Stimulated activated CD8-positive, alpha-beta memory T cell treated with anti-CD3 and anti-CD28 coated beads, Interleukin-7, amount 100 ng/mL, for 1 hour (primary cell): Measurements from ENCODE around the gene COL11A2.

ENCODE experiments used
- DNase-seq, 2 donors: peaks; one replicate each; pipeline ENCODE4 v3.0.0-alpha.2; 2020; ENCODE audit warnings: low read depth in 2 of 2

COL11A2 gene

DNA sequence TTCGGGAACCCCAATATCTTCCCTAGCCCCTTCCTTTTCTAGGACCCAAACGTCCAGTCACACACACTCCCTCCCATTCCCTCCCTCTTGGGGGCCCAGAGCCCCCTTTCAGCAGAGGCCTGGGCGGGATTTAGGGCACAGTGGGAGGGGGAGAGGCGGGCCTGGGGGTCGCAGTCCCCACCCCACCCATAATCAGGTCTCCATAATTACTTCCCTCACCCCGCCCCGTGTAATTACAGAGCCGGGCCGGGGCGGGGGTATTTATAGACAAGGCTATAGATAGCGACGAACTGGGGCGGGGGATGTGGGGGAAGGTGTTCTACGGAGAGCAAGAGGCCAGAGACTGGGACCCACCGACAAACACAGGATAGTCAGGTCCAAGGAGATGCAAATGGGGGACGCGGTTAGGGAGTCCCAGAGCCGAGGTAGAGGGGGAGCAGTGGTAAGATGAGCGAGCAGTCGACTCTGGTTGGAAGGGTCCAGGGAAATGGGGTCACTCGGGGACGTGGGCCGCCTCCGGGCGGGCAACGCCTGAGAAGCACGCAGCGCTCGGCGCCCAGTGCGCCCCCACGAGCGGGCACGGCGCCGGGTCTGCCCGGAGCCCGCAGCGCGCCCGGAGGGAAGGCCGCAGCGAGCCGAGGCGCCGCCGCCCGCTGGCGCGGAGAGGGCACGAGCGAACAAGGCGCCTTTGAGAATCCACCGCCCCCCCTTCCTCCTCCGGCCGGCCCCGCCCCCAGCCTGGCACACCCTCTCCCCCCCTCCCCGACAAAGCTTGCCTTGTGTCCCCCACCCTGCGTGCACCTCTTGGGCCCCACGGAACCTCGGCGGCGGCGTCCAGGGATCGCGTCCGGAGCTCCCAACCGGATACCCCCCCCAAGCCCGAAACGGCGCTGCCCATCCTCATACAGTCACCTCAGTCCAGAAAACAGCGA lies 670 bp upstream of the COL11A2 start:
- no peak for DNase-seq

DNA sequence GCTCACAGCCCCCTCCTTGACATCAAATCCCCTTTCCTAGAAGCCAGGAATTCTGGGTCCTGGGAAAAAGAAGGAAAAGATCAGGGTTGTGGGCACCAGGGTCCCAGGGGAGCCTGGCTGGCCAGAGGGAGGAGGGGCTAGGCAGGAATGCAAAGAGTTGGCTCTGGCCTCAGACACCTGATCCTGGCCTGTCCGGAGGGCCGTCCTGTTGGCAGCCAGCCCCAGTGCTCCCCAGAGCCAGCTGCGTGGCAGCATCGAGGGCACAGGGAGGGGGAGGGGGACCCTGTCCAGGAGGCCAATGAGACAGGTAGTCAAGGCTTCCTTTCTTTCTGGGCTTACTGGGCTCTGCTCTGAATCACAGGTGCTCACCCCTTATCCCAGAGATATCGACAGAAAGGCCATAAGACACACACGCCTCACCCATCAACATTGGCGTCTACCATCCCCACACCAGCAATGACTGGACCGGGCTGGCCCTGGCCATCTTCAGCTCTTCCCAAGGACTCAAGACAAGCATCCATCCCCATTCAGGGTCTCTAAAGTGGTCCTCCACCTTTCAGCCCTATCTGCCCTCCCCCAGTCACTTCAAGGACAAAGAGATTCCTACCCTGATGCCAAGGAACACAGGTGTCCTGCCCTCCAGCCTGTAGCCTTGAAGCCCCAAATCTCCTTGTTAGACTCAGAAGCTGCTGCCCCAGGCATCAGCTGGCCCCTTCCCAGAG lies 723 bp downstream of the COL11A2 start:
- DNase-seq, result no peak

DNA sequence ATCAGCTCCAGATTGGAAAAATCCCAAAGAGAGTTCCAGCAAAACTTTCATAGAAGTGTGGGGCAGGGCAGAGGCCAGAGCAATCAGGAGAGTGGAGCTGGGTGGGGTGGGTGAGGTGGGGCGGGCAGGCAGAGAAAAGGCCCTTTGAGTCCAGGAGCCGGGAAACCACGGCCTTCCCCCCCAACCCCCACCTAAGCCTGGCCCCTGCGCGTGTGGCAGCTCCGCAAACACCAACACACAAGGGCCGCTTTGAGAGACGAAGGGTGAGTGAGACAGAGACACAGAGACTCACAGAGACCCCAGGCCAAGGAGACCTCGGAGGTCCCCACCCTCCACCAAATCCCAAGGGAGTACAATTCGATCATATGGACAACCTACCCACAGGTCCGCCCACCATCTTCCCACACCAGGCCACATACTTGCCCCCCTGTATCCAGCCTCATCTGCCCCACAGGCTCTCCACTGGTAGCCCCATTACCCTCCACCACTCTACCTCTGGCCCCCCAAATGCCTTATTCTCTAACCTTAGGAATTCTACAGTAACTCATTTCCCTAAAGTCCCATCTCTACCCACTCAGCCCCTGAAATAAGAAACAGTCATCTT lies 1.7 kb downstream of the COL11A2 start:
- no peak for DNase-seq

DNA sequence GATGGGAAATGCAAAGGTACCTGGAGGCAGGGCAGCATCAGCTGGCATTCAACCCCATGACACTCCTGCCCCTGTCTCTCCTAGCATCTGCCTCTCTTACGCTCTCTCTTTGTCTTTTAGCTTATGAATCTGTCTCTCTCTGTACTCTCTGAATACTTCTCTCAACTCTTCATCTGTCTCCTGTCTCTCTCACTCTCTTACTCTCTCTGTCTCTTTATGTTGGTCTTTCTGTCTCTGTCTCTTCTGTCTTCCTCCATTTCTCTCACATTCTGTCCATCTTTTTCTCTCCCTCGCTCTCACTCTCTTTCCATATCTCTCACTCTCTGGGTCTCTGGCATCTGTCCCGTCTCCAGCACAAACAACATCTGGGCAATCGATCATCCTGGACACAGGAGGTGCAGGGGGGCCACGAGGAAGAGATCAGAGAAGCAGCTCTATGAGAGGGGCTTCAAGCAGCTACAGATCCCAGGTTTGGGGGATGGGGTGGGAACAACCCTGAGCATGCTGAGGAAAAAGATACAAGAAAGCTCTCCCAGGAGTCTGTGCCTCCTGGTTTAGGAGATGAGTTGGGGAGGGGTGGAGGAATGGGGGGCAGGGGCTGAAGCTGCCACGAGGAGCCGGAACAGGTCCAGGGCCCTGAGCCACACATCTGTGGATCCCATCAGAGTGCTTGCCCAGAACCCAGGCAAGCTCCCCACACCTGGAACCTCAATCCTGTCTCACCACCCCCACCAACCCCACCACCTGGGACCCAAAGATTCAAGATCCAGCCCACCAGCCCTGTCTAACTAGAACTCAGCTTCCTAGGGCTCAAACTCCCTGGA lies 2.4 kb downstream of the COL11A2 start:
- DNase-seq, result no peak

DNA sequence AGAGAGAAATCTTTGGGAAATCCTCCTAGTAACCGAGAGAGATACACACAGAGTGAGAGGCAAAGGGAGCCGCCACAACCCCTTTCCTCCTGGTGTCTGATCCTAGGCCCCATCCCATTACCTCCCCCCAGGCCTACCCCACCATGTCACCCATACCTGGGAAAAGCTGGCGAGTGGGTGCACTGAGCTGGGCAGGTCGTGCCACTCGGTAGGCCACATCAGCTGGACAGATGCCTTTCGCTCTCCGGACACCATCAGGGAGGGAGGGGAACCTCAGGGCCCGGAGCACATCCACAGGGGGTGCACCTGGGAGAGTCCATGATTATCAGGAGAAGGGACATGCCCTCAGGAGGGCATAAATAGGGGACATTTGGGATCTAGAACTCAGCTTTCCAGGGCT lies 3.1 kb downstream of the COL11A2 start:
- no peak for DNase-seq

DNA sequence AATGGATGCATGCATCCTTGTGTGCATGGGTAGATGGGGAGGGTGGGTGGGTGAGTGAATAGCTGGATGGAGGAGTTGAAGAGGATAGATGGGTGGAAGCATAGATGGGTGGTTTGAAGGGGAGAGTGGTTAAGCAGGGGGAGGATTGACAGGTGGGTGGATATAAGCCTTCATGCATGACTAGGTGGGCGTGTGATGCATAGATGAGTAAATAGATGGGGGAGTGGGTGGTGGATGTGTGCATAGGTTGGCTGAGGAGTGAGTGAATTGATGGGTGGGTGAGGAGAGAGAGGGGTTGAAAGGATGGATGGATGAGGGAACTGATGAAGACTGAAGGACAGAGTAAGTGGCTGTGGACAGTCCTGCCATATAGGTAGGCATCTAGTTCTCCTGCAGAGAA lies 4.5 kb downstream of the COL11A2 start:
- DNase-seq, result no peak

DNA sequence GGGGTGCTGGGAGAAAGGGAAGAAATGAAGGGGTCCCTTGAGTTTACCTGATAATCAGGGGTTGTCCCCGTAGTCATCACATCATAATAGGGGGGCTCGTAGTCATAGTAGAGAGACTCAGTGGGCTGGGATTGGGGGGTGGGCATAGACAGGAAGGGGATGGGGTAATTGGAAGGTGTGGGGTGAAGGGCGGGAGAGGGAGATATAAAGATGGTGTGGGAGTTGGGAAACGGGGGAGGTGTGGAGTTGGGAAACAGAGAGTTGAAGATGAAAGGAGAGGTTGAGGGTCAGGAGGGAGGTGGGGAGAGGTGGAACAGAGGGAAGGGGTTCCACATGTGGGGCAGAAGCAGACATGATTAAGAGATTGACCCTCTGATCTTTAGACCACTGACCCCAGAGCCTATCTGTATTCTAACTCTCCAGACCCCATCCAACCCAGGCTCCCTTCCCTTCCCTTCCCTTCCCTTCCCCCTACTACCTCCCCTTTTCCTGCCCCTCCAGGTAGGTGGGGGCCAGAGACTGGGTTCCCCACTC lies 6.5 kb downstream of the COL11A2 start:
- DNase-seq, result no peak

DNA sequence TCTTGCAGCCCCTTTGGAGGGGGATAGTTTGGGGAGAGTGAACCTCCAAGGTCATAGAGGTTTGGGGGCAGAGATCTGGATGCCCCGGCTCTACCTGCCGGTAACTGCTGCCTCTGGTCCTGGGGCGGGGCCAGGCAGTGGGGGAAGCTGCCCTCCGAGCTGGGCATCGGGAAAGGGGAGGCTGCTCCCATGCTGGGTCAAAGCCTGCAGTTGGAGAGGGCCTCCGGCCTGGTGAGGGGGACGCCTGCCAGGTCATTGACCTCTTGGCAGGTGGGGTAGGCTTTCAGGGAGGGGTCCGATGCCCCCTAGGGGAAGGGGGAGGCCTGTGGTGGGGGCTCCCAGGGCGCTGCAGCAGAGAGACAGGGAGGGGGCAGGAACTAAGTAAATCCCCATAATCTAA lies 7.1 kb downstream of the COL11A2 start:
- no peak for DNase-seq

DNA sequence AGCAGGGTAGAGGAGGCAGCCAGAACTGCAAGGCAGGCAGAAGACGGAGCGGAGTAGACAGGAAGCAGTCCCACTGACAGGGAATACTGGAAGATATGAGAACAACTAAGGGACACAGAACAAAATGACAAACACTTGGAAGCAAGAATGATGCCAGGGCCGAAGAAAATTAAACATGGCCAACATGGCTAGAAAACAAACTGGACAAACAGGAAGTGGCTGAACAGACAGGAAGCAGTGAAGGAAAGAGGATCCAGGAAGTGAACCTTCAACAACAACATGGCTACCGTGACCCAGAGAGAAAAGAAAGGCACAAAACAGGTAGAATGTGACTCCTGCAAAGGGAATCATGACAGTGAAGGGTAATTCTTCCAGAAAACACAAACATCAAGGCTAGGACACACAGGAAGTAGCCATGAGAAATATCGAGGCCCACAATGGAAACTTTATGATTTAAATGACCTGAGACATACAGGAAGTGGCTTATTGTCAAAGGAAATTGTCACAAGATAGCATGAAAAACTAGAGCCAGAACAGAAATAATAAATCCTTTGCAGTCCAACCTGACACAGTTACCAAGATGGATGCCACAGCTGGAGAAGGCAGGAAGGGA lies 9.1 kb downstream of the COL11A2 start:
- DNase-seq, result no peak

DNA sequence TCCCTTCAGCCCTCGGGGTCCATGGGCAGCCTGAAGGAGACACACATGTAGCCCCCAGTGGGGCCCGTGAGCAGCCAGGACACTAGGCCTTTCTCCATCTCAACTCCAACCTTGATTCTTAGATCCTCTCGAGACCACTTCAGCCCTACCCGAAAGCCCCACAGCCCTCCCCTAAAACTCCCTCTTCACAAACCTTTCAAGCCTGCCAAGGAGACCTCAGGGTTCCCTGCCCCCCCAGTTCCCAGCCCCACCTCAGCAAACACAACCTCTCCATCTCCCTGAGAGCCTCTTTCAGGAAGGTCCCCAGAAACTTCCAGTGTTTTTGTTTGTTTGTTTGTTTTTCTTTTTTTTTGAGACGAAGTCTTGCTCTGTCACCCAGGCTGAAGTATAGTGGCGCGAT lies 11.1 kb downstream of the COL11A2 start:
- DNase-seq, result no peak

DNA sequence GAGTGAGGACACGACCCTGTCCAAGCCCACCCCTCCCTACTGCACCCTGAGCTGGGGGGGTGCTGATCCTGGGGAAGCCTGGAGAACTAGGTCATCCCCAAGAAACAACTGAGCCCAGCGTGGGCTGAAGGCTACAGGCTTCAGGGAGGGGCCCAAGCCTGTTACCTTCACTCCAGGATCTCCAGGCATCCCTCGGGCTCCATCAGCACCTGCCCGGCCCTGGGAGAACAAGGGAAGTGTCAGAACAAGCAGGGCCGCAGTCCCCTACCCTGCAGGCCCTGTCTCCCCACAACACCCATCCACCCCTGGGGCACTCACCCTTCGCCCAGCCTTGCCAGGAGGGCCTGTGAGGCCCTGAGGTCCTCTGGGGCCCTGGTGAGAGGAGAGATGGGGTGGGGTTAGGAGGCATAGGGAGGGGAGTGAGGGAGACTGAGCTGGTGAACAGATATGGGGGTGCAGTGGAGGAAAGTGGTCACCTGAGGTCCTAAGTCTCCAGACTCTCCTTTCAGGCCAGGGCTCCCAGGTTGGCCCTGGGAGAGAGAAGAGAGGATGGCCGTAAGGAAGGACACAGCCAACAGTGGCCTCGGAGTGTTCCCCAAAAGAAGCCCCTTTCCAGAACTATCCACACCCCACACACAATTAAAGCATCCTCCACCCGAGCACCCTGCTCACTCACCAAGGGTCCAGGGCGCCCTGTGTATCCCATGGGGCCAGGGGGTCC lies 13.4 kb downstream of the COL11A2 start:
- no peak for DNase-seq

DNA sequence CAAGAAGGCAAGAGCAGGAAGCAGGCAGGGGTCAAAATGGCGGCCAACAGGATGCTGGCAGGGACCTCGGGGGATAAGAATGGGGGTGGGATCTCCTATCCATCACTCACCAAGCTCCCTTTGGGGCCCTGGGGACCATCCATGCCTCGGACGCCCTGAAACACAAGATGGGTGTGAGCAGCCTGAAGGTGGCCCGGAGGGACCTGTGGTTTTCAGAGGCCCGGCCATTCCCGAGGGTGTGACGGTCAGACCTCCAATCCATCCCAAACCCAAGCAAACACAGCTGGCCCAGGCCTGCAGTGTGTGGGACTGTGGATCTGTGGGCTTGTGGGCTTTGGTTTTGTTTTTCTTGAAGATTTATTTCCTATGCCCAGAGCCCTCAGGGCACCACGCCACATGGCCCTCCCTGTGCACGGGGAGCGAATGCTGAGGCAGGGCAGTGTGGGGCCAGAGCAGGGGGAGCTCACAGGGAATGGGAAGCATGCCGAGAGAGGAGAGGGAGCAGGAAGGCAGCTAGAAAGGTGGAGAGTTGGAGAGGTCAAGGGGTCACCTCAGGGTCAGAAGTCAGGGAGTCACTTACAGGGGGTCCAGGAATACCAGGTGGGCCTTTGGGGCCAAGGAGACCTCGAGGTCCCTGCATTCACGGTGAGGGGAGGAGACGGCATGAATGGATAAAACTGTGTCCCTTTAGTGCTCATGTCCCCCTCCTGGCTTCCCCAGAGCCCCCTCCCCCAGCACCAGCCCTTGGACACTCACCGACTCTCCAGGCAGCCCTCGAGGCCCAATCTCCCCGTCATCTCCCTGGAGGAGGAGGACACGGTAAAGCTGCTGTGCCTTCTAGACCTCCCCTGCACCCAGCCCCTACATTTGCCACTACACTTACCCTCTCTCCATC lies 14.5 kb downstream of the COL11A2 start:
- DNase-seq, result no peak

DNA sequence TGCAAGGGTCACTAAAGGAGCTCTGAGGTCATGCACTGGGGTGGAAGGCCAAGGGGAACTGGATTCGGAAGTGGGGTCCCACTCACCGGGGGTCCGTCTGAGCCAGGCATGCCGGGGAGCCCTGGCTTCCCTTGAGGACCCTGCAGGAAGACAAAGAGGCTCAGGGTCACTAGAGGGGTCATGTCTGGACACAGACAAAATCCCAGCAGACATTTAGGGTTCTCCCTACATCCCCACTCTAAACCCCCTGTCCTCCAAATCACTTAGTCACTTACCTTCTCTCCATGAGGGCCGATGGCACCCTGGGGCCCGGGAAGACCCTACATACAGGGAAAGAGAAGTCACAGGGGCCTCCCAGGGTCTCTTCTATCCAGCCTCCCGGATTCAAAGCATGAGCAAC lies 15.4 kb downstream of the COL11A2 start:
- no peak for DNase-seq

DNA sequence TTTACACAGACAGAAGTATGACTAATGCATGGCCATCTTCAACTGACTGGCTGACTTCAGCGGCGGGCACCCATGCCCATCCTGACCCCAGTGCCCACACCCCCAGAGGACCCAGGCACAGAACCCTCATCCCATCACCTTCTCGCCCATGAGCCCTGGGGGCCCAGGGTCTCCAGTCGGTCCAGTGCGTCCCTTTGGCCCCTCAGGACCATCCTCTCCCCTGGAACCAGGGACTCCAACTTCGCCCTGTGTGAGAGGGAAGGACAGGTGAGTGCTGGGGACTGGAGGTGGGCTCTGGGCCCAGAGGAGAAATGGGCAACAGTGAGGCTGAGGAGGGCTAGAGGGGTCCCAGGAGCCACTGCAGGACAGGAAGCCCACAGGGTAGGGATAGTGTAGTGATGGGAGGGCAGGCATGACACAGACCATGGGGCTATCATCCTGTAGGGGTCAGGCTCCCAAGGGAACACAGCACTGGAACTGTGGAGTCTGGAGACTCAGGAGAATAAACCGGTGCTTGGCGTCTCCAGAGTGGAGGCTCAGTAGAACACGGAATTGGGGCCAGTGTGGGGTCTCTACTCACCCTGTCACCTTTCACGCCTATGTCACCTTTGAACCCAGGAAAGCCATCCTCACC lies 16.7 kb downstream of the COL11A2 start:
- DNase-seq, result no peak

DNA sequence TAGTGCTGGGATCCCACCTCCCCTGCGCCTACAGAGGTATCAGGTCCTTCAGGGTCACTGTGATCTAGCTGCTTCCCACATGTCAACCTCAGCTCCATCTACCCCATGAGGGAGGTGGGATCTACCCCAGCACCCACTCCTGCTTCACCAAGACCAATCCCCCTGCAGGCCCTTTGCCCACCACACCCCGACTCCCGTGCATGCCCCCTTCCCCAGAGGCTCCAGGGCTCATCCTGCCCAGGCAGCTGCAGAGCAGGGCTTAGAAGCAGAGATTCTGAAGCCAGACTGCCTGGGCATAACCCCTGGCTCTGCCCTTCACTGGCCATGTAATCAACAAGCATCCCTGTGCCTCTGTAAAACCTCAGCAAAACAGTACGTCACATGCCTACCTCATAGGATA lies 17.5 kb downstream of the COL11A2 start:
- no peak for DNase-seq

DNA sequence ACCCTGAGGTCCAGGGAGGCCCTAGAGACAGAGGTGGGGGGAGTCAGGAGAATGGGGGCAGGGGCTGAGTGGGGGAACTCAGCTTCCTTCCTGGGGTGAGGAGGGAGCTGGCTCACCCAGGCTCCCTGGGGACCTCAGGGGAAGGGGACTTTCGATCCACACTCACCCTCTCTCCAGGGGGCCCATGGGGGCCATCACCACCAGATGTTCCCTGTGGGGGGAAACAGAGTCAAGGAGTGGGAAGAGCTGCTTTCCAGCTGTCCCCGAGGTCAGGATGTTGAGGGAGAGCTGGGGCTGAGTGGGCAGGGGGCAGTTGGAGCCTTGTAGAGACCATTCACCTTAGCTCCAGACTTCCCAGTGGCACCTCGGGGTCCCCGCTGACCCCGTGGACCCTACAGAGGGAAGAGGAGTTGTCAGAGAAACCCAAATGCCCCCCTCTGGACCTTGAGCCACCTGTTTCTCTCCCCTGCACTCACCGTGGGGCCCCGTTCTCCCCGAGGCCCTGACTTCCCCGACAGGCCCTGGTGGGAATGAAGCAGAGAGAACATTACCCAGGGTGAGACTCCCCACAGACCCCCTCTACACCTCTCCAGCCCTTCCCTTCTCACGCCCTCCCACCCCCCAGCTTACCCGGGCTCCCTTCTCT lies 18.6 kb downstream of the COL11A2 start:
- no peak for DNase-seq

DNA sequence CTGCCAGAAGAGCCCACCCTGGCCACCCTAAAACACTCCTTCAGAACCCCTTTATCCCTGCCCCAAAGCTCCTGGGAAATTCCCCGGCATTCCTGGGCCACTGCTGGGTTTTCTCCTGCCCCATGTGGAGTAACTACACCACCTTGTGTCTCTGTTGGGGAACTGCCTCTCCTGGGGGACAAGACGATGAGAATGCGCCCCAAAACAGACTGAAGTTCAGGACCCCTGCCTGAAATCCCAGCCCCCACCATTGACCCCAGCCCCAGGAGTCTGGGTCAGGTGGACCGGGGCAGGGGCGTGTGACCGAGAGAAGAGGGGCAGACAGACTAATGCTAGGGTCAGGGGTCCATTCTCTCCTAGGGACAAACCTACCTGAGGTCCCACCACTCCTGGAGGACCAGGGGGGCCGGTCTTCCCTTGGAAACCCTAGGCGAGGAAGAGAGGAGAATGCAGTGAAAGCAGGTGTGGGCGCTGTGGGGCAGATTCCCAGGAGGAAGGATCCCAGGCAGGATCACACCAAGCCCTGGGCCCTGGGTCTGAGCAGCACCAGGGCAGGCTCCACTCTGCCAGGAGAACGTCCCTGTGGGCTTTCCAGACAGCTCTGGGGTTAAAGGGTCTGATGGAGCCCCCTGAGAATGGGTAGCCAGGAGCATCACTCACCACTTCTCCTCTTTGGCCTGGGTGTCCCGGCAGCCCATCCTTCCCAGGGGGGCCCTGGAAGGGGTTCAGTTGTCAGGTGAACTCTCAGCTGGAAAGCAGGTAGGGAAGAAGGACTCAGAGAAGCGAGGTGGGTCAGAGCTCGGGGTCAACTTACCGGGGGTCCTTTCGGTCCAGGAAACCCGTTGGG lies 19.4 kb downstream of the COL11A2 start:
- no peak for DNase-seq
